Vagina (tissue), 2 donors: ENCODE results near the gene VPS72. TPM values are rescaled to one million over a fixed set of nuclear protein-coding genes. Genes with fewer than 3 reads are reported as not detected.

Experiments used
- DNase-seq, 2 donors: peaks; one replicate each; pipeline ENCODE4 v3.0.0-alpha.2; 2017; ENCODE audit errors: extremely low spot score in 2 of 2
- H3K27ac ChIP-seq: fragments of 200-600 bp; sonication (generic); one replicate; pipeline ENCODE4 v1.5.1; 2019
- H3K27me3 ChIP-seq: fragments of 200-600 bp; sonication (generic); one replicate; pipeline ENCODE4 v1.5.1; 2019
- H3K36me3 ChIP-seq, 2 donors: fragments of 200-600 bp; sonication (generic); one replicate each; pipeline ENCODE4 v1.5.1; 2017 to 2019
- H3K4me1 ChIP-seq: fragments of 200-600 bp; sonication (generic); one replicate; pipeline ENCODE4 v1.5.1; 2019
- H3K4me3 ChIP-seq, 2 donors: fragments of 200-600 bp; sonication (generic); 1 replicate in 1 of 2; 2 replicates in 1 of 2; pipeline ENCODE4 v1.5.1; 2016 to 2019
- H3K9me3 ChIP-seq: fragments of 200-600 bp; sonication (generic); one replicate; pipeline ENCODE4 v1.5.1; 2019
- CTCF ChIP-seq, 3 experiments: fragments of 450-650 bp in 2 of 3; fragments of 200-600 bp in 1 of 3; sonication (generic) in 1 of 3; IDR thresholded peaks; one replicate each; pipeline ENCODE4 v1.5.1; 2017 to 2019; ENCODE audit warnings: antibody characterized with exemption in 3 of 3, mild to moderate bottlenecking in 2 of 3, moderate library complexity in 2 of 3
- POLR2A ChIP-seq, 2 donors: fragments of 450-650 bp; IDR thresholded peaks; one replicate each; pipeline ENCODE4 v1.6.1; 2017; ENCODE audit warnings: antibody characterized with exemption in 2 of 2, mild to moderate bottlenecking in 2 of 2, moderate library complexity in 2 of 2
- POLR2AphosphoS5 ChIP-seq, 2 donors: sonication (generic); formaldehyde crosslinking; IDR thresholded peaks; one replicate each; pipeline ENCODE4 v1.9.0; 2017; ENCODE audit warnings: antibody characterized with exemption in 2 of 2, mild to moderate bottlenecking in 2 of 2, low read depth in 1 of 2; ENCODE audit not compliant: insufficient read depth in 1 of 2
- intact Hi-C: fragments of 100-400 bp; cut with DNase I; formaldehyde crosslinking; loops from one replicate; pipeline ENCODE4 v1.15.1; 2023
- total RNA-seq: library from RNA; depleted of rRNA; stranded (reverse); fragments of >200 nt; gene quantifications from one replicate; pipeline ENCODE4 v1.2.3, GENCODE V29; 2016

The VPS72 gene
- total RNA-seq, 1 donor from 2014 or later: 17.2 TPM

DNA sequence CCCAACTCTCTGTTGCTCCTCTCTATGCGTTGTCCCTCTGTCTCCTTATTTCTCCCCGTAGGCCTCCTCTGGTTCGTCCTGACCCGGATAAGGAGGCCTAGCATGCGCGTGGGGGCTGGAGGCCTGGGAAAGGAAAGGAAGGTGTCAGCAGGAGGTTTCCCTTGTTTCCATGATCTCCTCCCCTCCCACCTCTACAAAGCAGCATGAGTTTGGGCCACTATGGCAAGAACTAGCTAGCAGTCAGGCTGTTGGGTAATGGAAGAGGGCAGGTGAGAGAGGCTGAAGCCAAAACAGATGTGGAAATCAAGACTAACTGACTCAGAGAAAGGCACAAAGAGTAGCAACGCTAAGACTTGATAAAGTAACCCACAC is 42.9 kb downstream of the VPS72 start:
- Histone ChIP-seq H3K27ac (peak overlapping the region; percentile 81), H3K4me3 (peak overlapping the region; percentile 54 to 64), H3K9me3 (no peaks in the 10 kb centered on the region), H3K36me3 (no peaks in the 10 kb centered on the region), H3K4me1 (peaks cover 45% of the 10 kb centered on the region), H3K27me3 (no peaks in the 10 kb centered on the region)
- no peak for TF ChIP-seq POLR2A (IDR thresholded peaks at IDR 0.05)
- no peak for TF ChIP-seq CTCF (IDR thresholded peaks at IDR 0.05)
- TF ChIP-seq POLR2AphosphoS5 (IDR thresholded peaks at IDR 0.05; ENCODE audit: insufficient read depth in 1 of 2, low read depth in 1 of 2): no peak
- DNase-seq: no peak
- intact Hi-C loops: no loop called here

- peak in 1 of 2 donors; percentile 97 for DNase-seq
- Histone ChIP-seq H3K36me3 (no peaks in the 10 kb centered on the region), H3K27ac (peak within 1 kb of the TSS; percentile 81), H3K9me3 (no peaks in the 10 kb centered on the region), H3K27me3 (no peaks in the 10 kb centered on the region), H3K4me1 (peaks cover 45% of the 10 kb centered on the region), H3K4me3 (peak within 1 kb of the TSS; percentile 54 to 64)
- intact Hi-C loops: no loop called here
- TF ChIP-seq POLR2AphosphoS5 (IDR thresholded peaks at IDR 0.05; ENCODE audit: insufficient read depth in 1 of 2, low read depth in 1 of 2) (peak; percentile 84 to 96), POLR2A (IDR thresholded peaks at IDR 0.05) (peak in 1 of 2 donors; percentile 56), CTCF (IDR thresholded peaks at IDR 0.05) (no peak)
These were observed 43.4 kb downstream of the VPS72 start, which contains the start of gene SEMA6C for GRCh38 chr1:151146412-151147131. Gene SEMA6C, minus strand, starts transcription at chr1:151146631. Its CDS starts 4,010 bp downstream, at chr1:151142621.

- TF ChIP-seq POLR2AphosphoS5 (IDR thresholded peaks at IDR 0.05; ENCODE audit: insufficient read depth in 1 of 2, low read depth in 1 of 2) (no peak), CTCF (IDR thresholded peaks at IDR 0.05) (no peak), POLR2A (IDR thresholded peaks at IDR 0.05) (no peak)
- H3K27ac ChIP-seq: peak overlapping the region; percentile 64
- DNase-seq: no peak
- intact Hi-C loops: no loop called here
- no peaks in the 10 kb centered on the region for H3K9me3 ChIP-seq
- no peaks in the 10 kb centered on the region for H3K27me3 ChIP-seq
- H3K4me1 ChIP-seq: peaks cover 45% of the 10 kb centered on the region
- peak overlapping the region; percentile 54 to 64 for H3K4me3 ChIP-seq
- no peaks in the 10 kb centered on the region for H3K36me3 ChIP-seq
These were observed 44.0 kb downstream of the VPS72 start for GRCh38 chr1:151146072-151146411.

DNA sequence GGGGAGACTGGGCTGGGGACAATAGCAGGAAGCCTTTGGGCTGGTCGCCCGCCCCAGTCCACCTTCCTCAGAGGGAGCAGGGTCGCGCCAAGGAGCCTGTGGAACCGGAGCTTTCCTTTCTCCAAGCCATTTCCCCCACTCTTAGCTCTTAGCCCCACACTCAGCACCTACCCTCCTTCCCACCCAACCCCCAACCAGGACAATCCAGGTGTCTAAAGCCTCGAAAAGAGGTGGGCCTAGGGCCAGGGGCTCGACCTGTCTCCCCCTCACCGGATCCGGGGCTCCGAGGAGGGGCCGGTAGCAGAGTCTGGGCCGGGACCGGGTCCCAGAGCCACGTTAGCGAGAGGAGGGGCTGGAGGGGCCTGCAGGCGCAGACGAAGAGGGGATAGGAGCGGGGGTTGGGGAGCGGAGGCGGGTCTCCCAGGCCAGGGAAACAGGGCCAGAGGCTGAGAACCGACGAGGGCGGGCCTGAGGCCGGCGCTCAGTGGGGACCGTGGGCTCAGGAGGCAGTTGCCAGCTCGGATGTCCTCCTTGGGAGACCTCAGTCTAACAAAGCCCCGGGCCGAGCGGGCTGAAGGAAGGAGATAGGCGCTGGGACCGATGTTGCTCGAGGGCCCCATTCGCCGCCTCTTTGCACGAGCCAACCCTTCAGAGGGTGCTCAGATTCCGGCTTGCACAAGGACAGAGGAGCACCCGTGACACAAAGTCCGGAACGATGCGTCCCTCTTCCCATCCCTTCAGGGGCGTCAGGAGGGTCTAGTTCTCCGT is 44.5 kb downstream of the VPS72 start:
- Histone ChIP-seq H3K9me3 (no peaks in the 10 kb centered on the region), H3K4me3 (peak overlapping the region; percentile 54 to 64), H3K27ac (peak overlapping the region; percentile 64), H3K4me1 (peaks cover 45% of the 10 kb centered on the region), H3K36me3 (no peaks in the 10 kb centered on the region), H3K27me3 (no peaks in the 10 kb centered on the region)
- no peak for DNase-seq
- intact Hi-C loops: no loop called here
- TF ChIP-seq CTCF (IDR thresholded peaks at IDR 0.05) (no peak), POLR2A (IDR thresholded peaks at IDR 0.05) (no peak), POLR2AphosphoS5 (IDR thresholded peaks at IDR 0.05; ENCODE audit: insufficient read depth in 1 of 2, low read depth in 1 of 2) (no peak)
